HG03066 (cell line): ENCODE data around the gene TENM4.
"Not testable (repeated sequence)": the region's sequence is repeated elsewhere in the genome, so short reads cannot be mapped to it uniquely, and the experiment has no call there.

Experiments
- ATAC-seq: cut with Tn5 transposase; IDR thresholded peaks from one replicate; pipeline ENCODE4 v1.9.1; 2021; ENCODE audit warnings: low read depth; ENCODE audit not compliant: unreplicated experiment

TENM4 gene

DNA sequence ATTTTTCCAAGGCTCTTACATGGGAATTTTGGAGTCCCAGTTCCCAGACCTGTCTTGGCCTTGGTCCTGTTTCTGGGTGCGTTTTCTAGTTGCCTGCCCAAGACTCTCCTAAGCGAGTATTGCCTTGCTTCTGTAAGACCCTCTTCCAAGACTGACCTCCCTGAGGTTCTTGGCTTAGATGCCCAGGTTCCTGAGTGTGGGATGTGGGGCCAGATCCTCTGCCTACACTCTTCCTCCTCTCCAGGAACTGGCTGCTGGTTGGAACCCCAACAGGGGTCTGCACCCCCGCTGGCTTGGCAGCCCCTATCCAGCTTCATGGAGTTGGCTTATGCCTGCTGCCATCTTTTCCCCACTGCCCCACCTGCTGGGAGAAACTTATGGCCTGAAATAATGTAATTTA lies 429.5 kb downstream of the TENM4 start:
- no peak for ATAC-seq

DNA sequence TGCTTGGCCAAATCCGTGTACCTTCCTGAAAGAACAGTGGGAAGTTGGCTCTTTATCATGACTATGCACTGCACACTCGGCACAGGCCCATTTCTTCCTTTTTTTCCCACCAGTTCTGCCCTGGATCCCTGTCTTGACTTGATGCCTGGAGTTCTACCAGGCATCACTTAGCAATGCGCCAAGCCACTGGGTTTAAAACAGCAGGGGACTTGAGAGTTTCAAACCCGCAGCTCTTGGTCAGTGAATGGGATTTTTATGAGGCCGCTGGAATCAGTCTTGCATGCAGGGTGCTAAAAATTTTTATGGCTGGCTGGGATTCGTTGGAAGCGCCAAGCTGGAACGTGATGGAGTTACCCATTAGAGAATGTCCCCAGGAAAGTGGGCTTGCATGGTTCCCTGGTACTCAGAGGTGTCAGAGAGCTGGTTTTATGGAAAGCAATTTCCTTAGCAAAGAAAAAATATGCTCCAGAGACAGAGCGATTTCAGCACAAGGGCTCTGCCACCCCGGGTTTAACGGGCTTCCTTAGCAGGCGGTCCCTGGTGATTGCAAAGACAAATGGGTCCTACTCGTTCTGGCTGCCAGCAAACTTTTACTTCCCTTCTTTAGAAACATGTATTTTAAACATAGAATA lies 432.9 kb downstream of the TENM4 start:
- ATAC-seq, result no peak

DNA sequence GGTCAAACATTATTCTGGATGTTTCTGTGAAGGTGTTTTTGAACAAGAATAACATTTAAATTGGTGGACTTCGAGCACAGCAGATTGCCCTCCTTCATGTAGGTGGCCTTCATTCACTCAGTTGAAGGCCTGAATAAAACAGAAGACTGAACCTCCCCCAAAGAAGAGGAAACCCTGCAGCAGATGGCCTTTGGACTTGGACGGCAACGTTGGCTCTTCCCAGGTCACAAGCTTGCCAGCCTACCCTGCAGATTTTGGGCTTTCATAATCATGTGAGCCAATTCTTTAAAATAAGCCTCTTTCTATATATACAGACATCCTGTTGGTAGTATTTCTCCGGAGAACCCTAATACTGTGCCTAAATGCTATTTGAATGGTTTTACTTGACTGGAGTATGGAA lies 434.0 kb downstream of the TENM4 start:
- ATAC-seq, result no peak

DNA sequence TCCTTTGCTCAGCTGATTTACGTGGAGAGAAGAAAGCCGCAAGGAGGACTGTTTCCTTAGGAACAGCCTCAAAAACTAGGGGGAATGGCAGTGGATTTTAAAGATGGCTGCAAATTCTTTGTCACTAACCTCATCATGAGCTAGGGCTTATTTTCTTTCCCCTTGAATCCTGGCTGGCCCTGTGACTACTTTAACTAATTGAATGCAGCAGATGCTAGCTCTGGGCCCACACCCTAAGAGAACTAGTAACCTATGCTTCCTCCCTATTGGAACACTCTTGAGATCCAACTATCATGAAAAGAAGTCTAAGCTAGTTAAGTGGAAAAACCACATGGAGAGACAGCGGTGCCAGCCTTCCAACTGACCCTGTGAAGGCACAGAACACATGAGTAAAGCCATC lies 444.8 kb downstream of the TENM4 start:
- ATAC-seq, result no peak

DNA sequence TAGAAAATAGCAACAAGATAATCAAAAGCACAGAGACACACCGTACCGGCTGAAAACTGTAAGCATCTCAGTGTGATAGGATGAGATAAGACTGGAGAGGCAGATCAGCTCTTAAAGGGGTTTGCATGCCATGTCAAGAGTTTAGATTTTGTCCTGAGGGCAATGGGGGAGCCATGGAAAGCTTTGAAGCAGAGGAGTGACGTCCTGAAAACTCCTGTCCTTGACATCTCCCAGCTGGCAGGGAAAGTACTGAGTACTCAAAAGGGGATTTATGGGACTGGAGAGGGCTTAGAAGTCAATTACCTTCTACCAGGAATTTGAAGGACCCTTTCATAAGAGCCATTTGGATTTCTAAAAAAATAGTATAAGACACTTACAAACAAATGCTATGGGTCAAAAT lies 445.7 kb downstream of the TENM4 start:
- ATAC-seq, result no peak

DNA sequence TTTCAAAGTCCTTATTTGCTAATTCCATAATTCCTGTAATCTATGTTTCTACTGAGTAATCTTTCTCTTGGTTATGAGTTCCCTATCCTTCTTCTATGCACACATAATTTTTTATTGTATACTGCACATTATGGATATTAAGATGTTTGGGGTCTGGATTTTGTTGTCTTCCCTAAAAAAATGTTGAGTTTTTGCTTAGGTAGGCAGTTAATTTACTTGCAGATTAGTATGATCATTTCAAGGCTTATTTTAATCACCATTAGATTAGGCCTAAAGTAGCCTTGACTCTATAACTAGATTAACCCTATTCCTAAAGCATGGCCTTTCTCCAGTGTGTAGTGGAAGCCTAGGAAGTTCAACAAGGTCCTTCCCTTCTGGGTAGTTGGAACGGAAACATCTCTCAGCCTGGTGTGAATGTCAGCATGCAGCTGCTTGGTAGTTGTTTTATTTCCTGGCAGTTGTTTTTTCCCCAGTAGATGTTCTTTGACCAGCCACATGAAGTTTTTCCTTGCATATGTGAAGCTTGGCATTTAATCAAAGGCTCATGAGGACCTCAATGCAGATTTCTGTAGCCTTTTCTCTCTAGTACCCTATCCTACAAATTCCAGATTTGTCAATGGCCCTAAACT lies 446.9 kb downstream of the TENM4 start:
- ATAC-seq, result no peak

DNA sequence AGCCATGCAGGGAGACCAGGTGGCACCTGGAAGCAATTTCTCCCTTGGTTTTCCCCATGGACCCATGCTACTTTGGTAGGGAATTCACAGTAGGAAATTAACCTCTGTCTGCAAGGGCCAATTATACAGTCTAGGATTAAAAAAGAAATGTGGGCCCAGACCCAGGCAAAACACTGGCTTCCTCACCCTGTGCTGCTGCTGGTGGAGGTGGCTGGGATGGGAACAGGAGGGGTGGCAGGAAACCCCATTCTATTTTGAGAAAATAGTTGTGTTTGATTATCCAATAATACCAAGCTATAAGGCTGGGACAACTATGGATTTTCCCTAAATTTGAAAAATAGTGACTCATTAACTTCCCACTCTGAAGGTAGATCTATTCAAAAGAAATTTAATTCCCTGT lies 449.1 kb downstream of the TENM4 start:
- ATAC-seq, result no peak

DNA sequence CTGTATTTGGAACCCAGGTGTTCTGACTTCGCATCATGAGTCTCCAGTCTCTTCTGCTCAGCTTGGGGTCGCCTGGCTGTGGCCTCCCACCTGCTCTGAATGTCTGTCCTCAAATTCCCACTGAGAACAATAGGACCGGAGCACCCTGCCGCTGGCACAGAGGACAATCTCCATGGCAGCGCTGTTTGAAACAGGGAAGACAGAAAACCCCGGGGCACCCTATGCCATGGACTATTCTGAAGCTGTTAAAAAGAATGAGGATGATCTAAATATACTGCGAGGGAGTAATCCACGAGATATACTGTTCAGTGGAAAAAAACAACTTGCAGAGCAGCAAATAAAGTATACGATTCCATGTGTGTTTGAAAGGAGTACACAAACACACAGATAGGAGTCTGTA lies 450.6 kb downstream of the TENM4 start:
- no peak for ATAC-seq

DNA sequence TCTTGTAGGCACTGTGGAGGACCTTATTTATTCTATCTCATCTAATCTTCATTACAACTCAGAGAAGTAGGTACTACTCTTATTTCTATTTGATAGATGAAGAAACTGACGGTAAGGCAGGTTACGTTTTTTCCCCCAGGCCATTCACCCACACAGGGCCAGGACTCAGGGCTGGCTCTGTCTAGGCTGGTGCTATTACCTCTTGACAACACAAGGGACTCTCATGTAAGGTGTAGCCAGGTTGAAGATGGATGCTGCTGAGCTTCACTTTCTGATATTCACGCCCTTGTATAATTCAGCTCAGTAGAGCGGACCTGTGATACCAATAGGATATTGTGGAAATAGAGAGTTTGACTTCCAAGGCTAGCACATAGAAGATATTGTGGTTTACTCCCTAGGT lies 453.1 kb downstream of the TENM4 start:
- ATAC-seq, result no peak

DNA sequence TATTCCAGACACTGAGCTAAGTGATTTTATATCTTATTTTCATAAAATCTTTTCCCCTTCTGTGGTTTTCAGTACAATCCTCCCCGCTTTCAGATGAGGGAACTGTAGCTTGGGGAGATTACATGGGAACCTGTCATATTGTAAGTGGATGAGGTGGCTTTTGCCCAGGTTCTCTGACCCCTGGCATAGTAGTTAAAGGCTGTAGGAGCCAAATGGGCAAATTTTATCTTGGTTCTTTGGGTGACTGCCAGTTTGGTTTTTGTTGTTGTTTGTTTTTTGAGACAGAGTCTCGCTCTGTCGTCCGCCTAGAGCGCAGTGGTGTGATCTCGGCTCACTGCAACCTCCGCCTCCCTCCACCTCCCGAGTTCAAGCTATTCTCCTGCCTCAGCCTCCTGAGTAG lies 454.5 kb downstream of the TENM4 start:
- no peak for ATAC-seq

DNA sequence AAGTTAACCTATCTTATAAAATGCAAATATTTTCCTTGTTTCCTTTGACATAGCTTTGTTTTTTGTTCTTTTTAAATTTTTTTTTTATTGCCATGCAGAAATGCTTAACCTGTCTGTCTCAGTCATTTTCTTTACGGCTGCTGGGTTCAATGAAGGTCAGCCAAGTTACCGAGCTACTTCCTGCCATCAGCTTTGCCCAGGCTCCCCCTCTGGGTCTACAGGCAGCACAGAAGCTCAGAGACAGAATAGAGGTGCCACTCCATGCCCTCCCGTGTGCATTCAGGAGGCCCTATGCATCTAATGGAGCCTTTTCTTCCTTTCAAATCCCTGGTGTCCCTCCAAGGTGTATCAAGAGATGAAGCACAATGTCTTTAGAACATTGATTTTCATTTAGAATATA lies 455.2 kb downstream of the TENM4 start:
- ATAC-seq, result no peak

DNA sequence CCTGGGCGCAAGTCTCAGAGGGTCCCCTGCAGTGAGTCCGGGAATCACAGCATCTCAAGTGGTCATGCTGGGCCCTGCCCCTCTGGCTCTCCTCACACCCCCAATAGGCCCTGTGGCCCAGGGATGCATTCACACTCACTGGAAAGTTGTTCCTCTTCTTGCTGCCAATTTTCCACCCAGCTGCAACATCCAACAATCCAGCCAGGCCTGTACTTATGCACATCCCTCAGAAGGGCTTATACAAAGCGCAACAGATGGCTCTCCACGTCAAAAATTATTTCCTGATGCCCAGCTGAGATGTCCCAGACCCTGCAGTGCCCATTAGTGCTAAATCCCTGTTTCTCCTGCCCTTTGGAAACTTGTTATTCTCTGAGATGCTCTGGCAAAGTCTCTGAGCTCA lies 458.4 kb downstream of the TENM4 start:
- ATAC-seq, result no peak

DNA sequence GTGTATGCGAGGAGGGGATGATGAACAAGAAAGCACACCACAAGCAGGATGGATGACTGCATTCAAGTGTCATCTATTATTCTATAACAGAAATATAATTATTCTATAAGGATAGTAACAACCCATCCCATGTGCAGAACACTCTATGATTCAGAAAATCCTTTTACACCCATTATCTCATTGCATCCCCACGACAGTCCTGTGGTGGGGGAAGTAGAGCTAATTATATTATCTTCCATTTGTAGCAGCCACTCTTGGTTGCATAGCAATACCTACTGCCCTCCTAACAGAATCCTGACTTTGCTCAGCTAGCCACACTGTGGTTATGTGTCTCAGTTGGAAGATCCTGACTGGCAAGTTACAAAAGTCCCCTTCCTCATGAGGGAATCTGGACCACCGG lies 459.7 kb downstream of the TENM4 start:
- ATAC-seq, result no peak

DNA sequence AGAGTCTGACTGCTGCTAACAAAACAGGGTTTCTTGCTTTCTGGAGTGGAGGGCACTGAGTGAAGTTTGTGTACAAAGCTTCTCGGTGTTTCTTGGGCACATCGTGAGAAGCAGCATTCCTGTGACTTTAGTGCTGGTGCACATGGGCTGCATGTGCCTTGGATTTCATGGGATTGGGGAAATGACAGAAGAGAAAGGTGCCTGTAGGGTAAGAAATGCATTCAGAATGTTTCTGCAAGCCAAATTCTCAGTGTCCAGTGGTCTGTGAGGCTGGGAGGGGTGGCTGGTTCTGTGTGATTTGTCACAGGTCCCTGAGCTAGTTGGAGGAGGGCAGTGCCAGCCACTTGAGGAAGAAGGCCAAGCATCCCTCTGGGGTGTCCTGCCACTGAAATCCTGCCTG lies 462.0 kb downstream of the TENM4 start:
- ATAC-seq, result no peak

DNA sequence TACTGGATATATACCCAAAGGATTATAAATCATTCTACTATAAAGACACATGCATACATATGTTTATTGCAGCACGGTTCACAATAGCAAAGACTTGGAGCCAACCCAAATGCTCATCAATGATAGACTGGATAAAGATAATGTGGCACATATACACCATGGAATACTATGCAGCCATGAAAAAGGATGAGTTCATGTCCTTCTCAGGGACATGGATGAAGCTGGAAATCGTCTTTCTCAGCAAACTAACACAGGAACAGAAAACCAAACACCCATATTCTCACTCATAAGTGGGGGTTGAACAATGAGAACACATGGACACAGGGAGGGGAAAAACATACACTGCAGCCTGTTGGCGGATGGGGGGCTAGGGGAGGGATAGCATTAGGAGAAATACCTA lies 463.0 kb downstream of the TENM4 start:
- not testable (repeated sequence) for ATAC-seq

DNA sequence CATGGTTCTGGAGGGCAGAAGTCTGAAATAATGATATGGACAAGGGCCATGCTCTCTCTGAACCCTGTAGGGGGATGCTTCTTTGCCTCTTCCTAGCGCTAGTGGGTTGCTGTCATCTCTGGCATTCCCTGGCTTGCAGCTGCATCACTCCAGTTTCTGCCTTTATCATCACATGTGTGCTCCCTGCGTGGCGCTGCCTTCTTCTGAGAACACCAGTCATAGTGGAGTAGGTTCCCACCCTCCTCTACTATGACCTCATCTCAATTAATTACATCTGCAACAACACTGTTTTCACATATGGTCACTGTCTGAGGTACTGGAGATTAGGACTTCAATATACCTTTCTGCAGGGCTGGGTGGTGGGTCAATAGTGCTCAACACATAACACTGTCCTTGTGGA lies 463.8 kb downstream of the TENM4 start:
- ATAC-seq, result no peak

DNA sequence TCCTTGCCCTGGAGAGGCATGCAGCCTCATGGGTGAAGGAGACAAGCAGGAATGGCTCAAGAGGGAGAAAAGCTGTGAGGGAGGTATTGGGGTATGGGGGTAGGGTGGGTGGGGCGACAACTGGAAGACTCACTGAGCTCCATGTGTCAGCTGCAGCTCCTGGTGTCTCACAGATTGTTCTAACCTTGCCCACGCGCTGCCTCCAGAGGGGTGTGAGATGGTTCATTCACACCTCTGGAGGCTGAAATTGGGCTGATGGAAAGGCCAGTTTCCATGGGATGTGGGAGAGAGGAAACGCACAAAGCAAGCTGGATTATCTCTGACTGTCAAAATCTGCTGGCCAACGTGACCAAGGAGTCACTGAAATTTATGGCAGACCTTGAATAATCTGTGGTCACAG lies 465.7 kb downstream of the TENM4 start:
- no peak for ATAC-seq

DNA sequence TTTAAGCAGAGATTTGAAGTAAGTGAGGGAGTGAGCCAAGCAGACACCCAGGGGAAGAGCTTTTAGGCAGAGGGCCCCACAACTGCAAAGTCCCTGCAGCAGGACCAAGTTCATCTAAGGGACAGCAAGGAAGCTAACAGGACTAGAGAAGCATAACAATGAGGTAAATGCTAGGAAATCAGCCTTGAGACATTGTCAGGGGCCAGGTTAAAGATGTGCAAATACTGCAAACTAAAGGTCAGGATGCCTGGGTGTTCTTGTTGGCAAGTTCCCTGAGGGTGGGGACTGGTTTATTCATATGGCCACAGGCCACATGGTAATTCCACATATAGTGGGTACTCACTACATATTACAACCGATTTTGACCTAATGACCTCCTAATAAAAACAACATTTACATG lies 467.0 kb downstream of the TENM4 start:
- no peak for ATAC-seq

DNA sequence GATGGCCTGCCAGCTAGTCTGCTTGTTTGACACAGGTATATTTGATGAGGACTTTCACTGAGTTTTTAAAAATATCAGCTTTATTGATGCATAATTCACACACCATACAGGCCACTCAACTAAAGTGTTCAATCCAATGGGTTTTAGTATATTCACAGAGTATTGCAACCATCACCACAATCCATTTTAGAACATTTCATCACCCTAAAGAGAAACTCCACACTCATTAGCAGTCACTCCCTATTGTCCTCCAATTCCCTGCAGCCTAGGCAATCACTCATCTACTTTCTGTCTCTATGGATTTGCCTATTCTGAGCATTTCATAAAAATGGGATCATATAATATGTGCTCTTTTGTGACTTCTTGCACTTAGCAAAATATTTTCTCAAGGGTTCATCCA lies 468.2 kb downstream of the TENM4 start:
- ATAC-seq, result no peak

DNA sequence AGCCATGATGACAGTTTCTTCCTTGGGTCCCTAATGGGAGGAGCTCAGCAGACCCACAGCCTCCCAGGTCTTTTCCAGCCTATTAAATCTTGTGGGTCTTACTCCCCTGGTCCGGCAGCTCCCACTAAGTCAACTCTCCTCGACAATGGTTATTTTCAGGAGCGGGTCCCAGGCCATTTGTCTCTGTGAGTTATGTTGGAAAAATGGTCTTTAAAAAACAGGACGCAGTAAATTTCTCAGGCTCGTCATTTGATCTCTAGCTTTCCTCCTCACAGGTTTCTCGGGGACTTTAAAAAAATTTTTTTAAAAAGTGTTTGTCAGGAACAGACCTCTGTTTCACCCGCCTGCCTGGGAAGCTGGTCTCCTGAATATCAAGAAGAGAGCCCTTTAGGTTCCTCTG lies 468.7 kb downstream of the TENM4 start:
- no peak for ATAC-seq

DNA sequence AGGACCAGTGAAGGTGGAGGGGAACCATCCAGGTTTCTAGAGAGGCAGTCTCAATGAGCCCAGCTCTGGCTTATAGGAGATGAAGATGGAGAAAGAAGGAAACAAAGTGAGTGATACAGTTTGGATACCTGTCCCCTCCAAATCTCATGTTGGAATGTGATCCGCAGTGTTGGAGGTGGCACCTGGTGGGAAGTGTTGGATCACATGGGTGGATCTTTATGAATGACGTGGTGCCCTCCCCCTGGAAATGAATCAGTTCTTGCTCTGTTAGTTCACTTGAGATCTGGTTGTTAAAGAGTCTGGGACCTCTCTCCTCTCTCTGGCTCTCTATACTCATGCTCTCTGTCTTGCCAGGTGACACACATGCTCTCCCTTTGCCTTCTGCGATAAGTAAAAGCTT lies 473.0 kb downstream of the TENM4 start:
- ATAC-seq, result no peak

DNA sequence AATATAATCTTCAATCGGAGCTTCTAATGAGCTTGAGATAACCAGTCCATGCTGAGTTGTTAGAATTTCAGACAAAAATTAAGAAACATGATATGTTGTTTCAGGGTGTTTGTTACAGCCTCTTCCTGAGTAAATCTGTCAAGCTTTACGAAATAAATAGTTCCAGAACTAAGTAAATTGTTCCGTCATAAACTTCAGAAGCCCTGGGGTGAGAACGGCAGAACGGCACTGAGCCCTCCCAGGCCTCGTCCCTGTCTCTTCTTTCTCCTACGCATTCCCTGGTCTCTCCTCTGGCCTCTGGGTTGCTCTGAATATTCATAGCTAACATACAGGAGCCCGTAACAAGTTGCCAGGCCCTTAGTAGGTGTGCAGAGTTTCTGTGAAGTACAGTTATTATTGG lies 475.4 kb downstream of the TENM4 start:
- no peak for ATAC-seq
